Spleen (tissue), 11 donors: Measurements from ENCODE around the gene ARL2BP. TPM values are rescaled to one million over a fixed set of nuclear protein-coding genes. Genes with fewer than 3 reads are reported as not detected.

ENCODE experiments used
- DNase-seq: peaks from one replicate; pipeline ENCODE4 v3.0.0-alpha.2; 2020
- H3K27ac ChIP-seq, 8 donors: fragments of 200-600 bp; sonication (generic) in 7 of 8; 1 replicate in 4 of 8; 2 replicates in 4 of 8; pipeline versions ENCODE4 v1.5.0 to v1.8.0; 2016 to 2021; ENCODE audit warnings: inconsistent platforms in 4 of 8, mild to moderate bottlenecking in 4 of 8, moderate library complexity in 1 of 8
- H3K27me3 ChIP-seq, 7 donors: fragments of 200-600 bp; sonication (generic) in 6 of 7; replicated peaks in 1 of 7; 1 replicate in 4 of 7; 2 replicates in 3 of 7; pipeline versions ENCODE4 v1.5.0 to v1.8.0; 2016 to 2021; ENCODE audit warnings: inconsistent platforms in 3 of 7, mild to moderate bottlenecking in 1 of 7
- H3K36me3 ChIP-seq, 6 donors: fragments of 200-600 bp; sonication (generic) in 5 of 6; 1 replicate in 4 of 6; 2 replicates in 2 of 6; pipeline versions ENCODE4 v1.5.0 to v1.8.0; 2016 to 2021; ENCODE audit warnings: inconsistent platforms in 2 of 6
- H3K4me1 ChIP-seq, 6 donors: fragments of 200-600 bp; sonication (generic) in 5 of 6; 1 replicate in 3 of 6; 2 replicates in 3 of 6; pipeline versions ENCODE4 v1.5.0 to v1.8.0; 2016 to 2021; ENCODE audit warnings: inconsistent platforms in 3 of 6
- H3K4me3 ChIP-seq, 8 donors: fragments of 200-600 bp; sonication (generic) in 7 of 8; 1 replicate in 4 of 8; 2 replicates in 4 of 8; pipeline versions ENCODE4 v1.5.0 to v1.8.0; 2016 to 2021; ENCODE audit warnings: inconsistent platforms in 4 of 8, mild to moderate bottlenecking in 4 of 8, moderate library complexity in 2 of 8
- H3K9me3 ChIP-seq, 8 donors: fragments of 200-600 bp; sonication (generic) in 7 of 8; 1 replicate in 4 of 8; 2 replicates in 4 of 8; pipeline versions ENCODE4 v1.5.0 to v1.8.0; 2016 to 2021; ENCODE audit warnings: inconsistent platforms in 4 of 8
- CTCF ChIP-seq, 11 experiments: fragments of 200-600 bp in 7 of 11; fragments of 450-650 bp in 4 of 11; sonication (generic) in 4 of 11; IDR thresholded peaks in 8 of 11; conservative IDR thresholded peaks in 3 of 11; 1 replicate in 7 of 11; 2 replicates in 4 of 11; pipeline versions ENCODE4 v1.4.0 to v1.8.0; 2016 to 2021; ENCODE audit warnings: antibody characterized with exemption in 11 of 11, inconsistent platforms in 4 of 11, mild to moderate bottlenecking in 1 of 11
- POLR2A ChIP-seq, 3 donors: fragments of 450-650 bp; IDR thresholded peaks; one replicate each; pipeline ENCODE4 v1.5.1; 2017; ENCODE audit warnings: antibody characterized with exemption in 3 of 3, mild to moderate bottlenecking in 1 of 3
- POLR2AphosphoS5 ChIP-seq, 3 donors: sonication (generic); formaldehyde crosslinking; IDR thresholded peaks; one replicate each; pipeline ENCODE4 v1.5.1; 2017; ENCODE audit warnings: antibody characterized with exemption in 3 of 3
- WGBS, 5 donors: extraction: QIAGEN DNeasy Blood & Tissue Kit in 3 of 5; methylation state at CpG; one replicate each; pipeline versions ENCODE4 v1.1.5 to v1.1.7; 2013 to 2018; 5-methylcytosine and 5-hydroxymethylcytosine counted together
- intact Hi-C: fragments of 100-400 bp; cut with DNase I; formaldehyde crosslinking; loops from one replicate; pipeline ENCODE4 v1.15.0; 2023; ENCODE audit warnings: low total_unique reads
- polyA plus RNA-seq, 3 donors: library from polyadenylated mRNA; stranded (reverse); fragments of 200-250 nt; gene quantifications; one replicate each; pipeline ENCODE4 v1.2.1, GENCODE V29; 2013
- total RNA-seq, 7 donors: library from RNA; depleted of rRNA in 3 of 7; stranded (reverse); fragments of >200 nt in 3 of 7; fragmentation: NEBNext Ultra II Directional in 4 of 7; extraction: Animal tissue kit (Norgen Biotek cat#: 25700) in 4 of 7; gene quantifications; one replicate each; pipeline versions ENCODE4 v1.1.0 to v1.2.1, GENCODE V29; 2016 to 2021
- donor health status: healthy with polysubstance abuse.
- donor health status: DM: no; HTN: no; CAD: no; lungs with moderate emphysema.
- donor health status: DM: no; HTN: no; CAD: no.
- donor health status: Bipolar disorder and iron deficiency.
- donor health status: healthy.
- donor health status: DM: no; HTN: no; CAD: no.
- donor health status: DM: yes; HTN: yes; CAD: no.

Gene ARL2BP
- total and polyA plus RNA-seq, 10 donors, result 30.1 to 84.6 (median 61.1) TPM

GRCh38 chr16:57240851-57241250, 4.2 kb upstream of the ARL2BP start:
- H3K27me3 ChIP-seq, result no peaks in the 10 kb centered on the region
- intact Hi-C loops, result no loop called here
- H3K4me1 ChIP-seq, result peaks cover 5 to 31% (median 22%) of the 10 kb centered on the region in 6 donors
- DNase-seq, result no peak
- peak overlapping the region in 3 of 8 donors; percentile 45 to 48 (median 47) for H3K27ac ChIP-seq
- WGBS, 5 donors, result 55 to 78% (median 70%) methylated on average over 2 of the region's 2 CpGs
- H3K4me3 ChIP-seq, result no peak overlapping the region
- H3K36me3 ChIP-seq, result peaks cover 0 to 49% (median 16%) of the 10 kb centered on the region in 6 donors
- TF ChIP-seq POLR2A (IDR thresholded peaks at IDR 0.05) (no peak), CTCF (IDR thresholded peaks at IDR 0.05 in 8 of 11, conservative IDR thresholded peaks at IDR 0.05 in 3 of 11) (no peak), POLR2AphosphoS5 (IDR thresholded peaks at IDR 0.05) (no peak)
- H3K9me3 ChIP-seq, result no peaks in the 10 kb centered on the region

DNA sequence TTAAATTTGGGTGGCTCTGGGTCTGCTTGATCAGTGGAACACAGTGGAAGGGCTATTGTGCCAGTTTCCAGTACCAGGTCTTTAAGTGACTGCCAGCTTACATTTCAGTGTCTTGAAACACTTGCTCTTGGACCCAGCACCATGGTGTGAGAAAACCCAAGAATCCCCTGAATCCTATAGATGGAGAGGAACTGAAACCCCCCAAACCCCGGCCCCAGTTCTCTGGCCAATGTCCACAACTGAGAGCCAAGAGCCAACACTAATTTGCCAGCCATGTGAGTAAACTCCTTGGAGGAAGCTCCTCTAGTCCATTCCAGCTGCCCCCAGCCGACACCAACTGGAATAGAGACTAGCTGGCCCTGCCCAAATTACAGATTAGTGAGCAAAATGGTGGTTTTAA, 2.4 kb upstream of the ARL2BP start:
- Histone ChIP-seq H3K27ac (no peak overlapping the region), H3K9me3 (no peaks in the 10 kb centered on the region), H3K4me3 (no peak overlapping the region), H3K27me3 (no peaks in the 10 kb centered on the region), H3K36me3 (peaks cover 0 to 45% (median 10%) of the 10 kb centered on the region in 6 donors), H3K4me1 (peaks cover 11 to 43% (median 31%) of the 10 kb centered on the region in 6 donors)
- 72 to 100% (median 96%) methylated on average over 2 of the region's 2 CpGs for WGBS, 5 donors
- no peak for DNase-seq
- intact Hi-C loops, result no loop called here
- no peak for TF ChIP-seq CTCF (IDR thresholded peaks at IDR 0.05 in 8 of 11, conservative IDR thresholded peaks at IDR 0.05 in 3 of 11)
- TF ChIP-seq POLR2A (IDR thresholded peaks at IDR 0.05), result no peak
- TF ChIP-seq POLR2AphosphoS5 (IDR thresholded peaks at IDR 0.05), result no peak

- WGBS, 5 donors, result 5 to 8% (median 7%) methylated on average over 9 of the region's 9 CpGs
- Histone ChIP-seq H3K4me1 (peaks cover 11 to 43% (median 31%) of the 10 kb centered on the region in 6 donors), H3K4me3 (peak overlapping the region; percentile 58 to 86 (median 74)), H3K27me3 (no peaks in the 10 kb centered on the region), H3K36me3 (peaks cover 0 to 45% (median 14%) of the 10 kb centered on the region in 6 donors), H3K27ac (peak overlapping the region; percentile 61 to 93 (median 88)), H3K9me3 (no peaks in the 10 kb centered on the region)
- intact Hi-C loops, result no loop called here
- no peak for DNase-seq
- no peak for TF ChIP-seq POLR2A (IDR thresholded peaks at IDR 0.05)
- no peak for TF ChIP-seq POLR2AphosphoS5 (IDR thresholded peaks at IDR 0.05)
- no peak for TF ChIP-seq CTCF (IDR thresholded peaks at IDR 0.05 in 8 of 11, conservative IDR thresholded peaks at IDR 0.05 in 3 of 11)
Measured at GRCh38 chr16:57244463-57244766, 644 bp upstream of the ARL2BP start.

DNA sequence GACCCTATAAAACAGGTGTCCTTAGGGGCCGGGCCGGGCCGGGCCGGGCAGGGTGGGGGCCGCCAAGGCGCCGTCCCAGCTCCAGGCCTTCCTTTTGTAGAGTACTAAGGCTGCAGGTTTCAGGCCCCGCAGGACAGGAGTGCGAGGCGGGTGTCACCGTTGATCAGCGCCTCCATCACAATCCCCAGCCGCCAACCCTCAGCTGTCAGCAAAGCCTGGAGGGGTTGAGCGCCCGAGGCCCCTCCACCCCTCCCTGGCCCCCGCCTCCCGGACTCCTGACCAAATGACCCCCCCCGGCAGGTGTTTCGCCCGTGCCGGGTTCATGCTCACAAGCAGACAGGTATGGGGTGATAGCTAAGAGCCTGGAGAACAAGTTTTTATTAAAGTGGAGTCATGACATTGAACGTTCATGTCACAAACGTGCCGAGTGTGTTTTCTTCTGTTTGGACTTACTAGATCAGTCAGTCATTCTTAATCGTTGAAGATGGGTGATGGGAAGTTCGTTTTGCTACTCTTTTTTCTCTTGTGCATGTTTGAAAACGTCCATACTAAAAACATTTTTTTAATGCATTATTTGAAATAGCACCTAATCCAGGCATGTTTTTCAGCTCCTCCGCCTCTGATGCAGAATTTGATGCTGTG, 534 bp downstream of the ARL2BP start:
- TF ChIP-seq POLR2AphosphoS5 (IDR thresholded peaks at IDR 0.05) (no peak), POLR2A (IDR thresholded peaks at IDR 0.05) (no peak), CTCF (IDR thresholded peaks at IDR 0.05 in 8 of 11, conservative IDR thresholded peaks at IDR 0.05 in 3 of 11) (no peak)
- H3K4me3 ChIP-seq, result peak overlapping the region; percentile 58 to 86 (median 74)
- DNase-seq, result no peak
- H3K27ac ChIP-seq, result peak overlapping the region; percentile 72 to 93 (median 88)
- peaks cover 0 to 45% (median 26%) of the 10 kb centered on the region in 6 donors for H3K36me3 ChIP-seq
- WGBS, 5 donors, result 4 to 7% (median 6%) methylated on average over 21 to 28 of the region's 28 CpGs
- H3K9me3 ChIP-seq, result no peaks in the 10 kb centered on the region
- peaks cover 11 to 40% (median 30%) of the 10 kb centered on the region in 6 donors for H3K4me1 ChIP-seq
- intact Hi-C loops, result no loop called here
- H3K27me3 ChIP-seq, result no peaks in the 10 kb centered on the region
